GM12878 (cell line): Measurements from ENCODE around the gene CEBPB.

Experiments
- EZH2 ChIP-seq: IDR thresholded peaks from 2 replicates; pipeline ENCODE4 v1.6.1; 2012; ENCODE audit warnings: low read depth, mild to moderate bottlenecking, control low read depth, inconsistent platforms, low read length, borderline replicate concordance; ENCODE audit not compliant: control insufficient read depth
- POLR2A ChIP-seq: IDR thresholded peaks from 2 replicates; pipeline ENCODE4 v1.6.1; 2011; ENCODE audit warnings: low read depth, mild to moderate bottlenecking, low read length
- RBBP5 ChIP-seq: fragments of 200-600 bp; sonication (generic); conservative IDR thresholded peaks from 2 replicates; pipeline ENCODE4 v1.6.1; 2016
- SMC3 ChIP-seq: IDR thresholded peaks from 2 replicates; pipeline ENCODE4 v1.6.1; 2011; ENCODE audit warnings: low read length, improper control_type of control experiment, borderline replicate concordance
- TF ChIP-seq, protein P1 (sequence below), 3 experiments: IDR thresholded peaks in 2 of 3; conservative IDR thresholded peaks in 1 of 3; 2 replicates each; pipeline ENCODE4 v1.5.1; 2011; ENCODE audit warnings: low read depth in 3 of 3, low read length in 3 of 3, mild to moderate bottlenecking in 3 of 3, control low read depth in 2 of 3, moderate library complexity in 2 of 3, inconsistent platforms in 1 of 3, mixed read lengths in 1 of 3; ENCODE audit not compliant: control insufficient read depth in 2 of 3, insufficient read depth in 1 of 3; ENCODE audit errors: extremely low read depth in 1 of 3
- TF ChIP-seq, protein P2 (sequence below): IDR thresholded peaks from 2 replicates; pipeline ENCODE4 v1.6.1; 2011; ENCODE audit warnings: low read depth, low read length, improper control_type of control experiment, borderline replicate concordance

DNA sequence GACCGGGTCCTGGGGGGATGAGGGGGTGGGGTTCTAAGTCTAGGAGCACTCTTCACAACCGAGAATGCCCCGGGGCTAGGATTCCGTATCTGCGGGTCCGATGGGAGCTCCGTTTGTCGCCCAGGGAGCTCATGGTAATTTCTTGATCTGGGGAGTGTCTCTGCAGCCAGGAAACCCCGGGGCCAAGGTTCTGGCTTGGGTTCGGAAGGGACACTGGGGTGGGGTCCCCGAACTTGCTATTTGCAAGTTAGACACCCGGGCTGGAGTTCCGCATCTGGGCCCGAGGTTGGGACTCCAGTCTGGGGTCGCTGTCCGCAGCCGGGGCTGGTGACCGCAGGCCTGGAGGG lies 37.5 kb upstream of the CEBPB start:
- TF ChIP-seq, protein P1, sequence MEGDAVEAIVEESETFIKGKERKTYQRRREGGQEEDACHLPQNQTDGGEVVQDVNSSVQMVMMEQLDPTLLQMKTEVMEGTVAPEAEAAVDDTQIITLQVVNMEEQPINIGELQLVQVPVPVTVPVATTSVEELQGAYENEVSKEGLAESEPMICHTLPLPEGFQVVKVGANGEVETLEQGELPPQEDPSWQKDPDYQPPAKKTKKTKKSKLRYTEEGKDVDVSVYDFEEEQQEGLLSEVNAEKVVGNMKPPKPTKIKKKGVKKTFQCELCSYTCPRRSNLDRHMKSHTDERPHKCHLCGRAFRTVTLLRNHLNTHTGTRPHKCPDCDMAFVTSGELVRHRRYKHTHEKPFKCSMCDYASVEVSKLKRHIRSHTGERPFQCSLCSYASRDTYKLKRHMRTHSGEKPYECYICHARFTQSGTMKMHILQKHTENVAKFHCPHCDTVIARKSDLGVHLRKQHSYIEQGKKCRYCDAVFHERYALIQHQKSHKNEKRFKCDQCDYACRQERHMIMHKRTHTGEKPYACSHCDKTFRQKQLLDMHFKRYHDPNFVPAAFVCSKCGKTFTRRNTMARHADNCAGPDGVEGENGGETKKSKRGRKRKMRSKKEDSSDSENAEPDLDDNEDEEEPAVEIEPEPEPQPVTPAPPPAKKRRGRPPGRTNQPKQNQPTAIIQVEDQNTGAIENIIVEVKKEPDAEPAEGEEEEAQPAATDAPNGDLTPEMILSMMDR (IDR thresholded peaks at IDR 0.05 in 2 of 3, conservative IDR thresholded peaks at IDR 0.05 in 1 of 3; ENCODE audit: control insufficient read depth in 2 of 3, extremely low read depth in 1 of 3, insufficient read depth in 1 of 3, low read depth in 3 of 3, low read length in 3 of 3): no peak
- TF ChIP-seq SMC3 (no peak), RBBP5 (no peak), POLR2A (no peak), EZH2 (no peak)
- TF ChIP-seq, protein P2, sequence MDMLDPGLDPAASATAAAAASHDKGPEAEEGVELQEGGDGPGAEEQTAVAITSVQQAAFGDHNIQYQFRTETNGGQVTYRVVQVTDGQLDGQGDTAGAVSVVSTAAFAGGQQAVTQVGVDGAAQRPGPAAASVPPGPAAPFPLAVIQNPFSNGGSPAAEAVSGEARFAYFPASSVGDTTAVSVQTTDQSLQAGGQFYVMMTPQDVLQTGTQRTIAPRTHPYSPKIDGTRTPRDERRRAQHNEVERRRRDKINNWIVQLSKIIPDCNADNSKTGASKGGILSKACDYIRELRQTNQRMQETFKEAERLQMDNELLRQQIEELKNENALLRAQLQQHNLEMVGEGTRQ: no peak
